Dermis microvascular lymphatic vessel endothelial cell (primary cell): ENCODE results near the gene OR8D2. TPM values are rescaled to one million over a fixed set of nuclear protein-coding genes. Genes with fewer than 3 reads are reported as not detected.
"Not testable (repeated sequence)": the region's sequence is repeated elsewhere in the genome, so short reads cannot be mapped to it uniquely, and the experiment has no call there.

Experiments used
- DNase-seq, 2 donors: peaks; one replicate each; pipeline versions ENCODE4 v3.0.0 to v3.0.0-alpha.2; 2010; ENCODE audit warnings: low read depth in 2 of 2
- total RNA-seq: library from RNA; depleted of rRNA; stranded (reverse); fragments of >200 nt; gene quantifications from 2 replicates; pipeline ENCODE4 v1.2.1, GENCODE V29; 2014

Gene OR8D2
- total RNA-seq, 1 donor from 2014 or later, result not detected

DNA sequence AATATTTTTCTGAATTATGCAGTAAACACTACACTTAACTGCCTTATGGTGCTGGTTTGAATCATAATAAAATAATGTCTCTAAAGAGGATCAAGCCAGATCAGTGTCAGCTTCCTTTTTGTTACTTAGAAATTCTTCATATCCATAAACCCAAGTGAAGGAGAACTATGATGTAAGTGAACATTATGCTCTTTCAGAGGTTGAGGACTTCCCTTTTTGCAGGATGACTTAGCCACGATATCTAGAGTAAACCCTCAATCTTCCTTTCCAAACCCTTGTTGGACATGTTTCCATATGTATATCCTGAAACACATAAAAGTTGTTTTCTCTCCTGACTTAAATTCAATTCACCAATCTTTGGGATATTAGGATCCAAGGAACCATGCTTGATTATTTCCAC, 25.3 kb downstream of the OR8D2 start:
- DNase-seq, result no peak

DNA sequence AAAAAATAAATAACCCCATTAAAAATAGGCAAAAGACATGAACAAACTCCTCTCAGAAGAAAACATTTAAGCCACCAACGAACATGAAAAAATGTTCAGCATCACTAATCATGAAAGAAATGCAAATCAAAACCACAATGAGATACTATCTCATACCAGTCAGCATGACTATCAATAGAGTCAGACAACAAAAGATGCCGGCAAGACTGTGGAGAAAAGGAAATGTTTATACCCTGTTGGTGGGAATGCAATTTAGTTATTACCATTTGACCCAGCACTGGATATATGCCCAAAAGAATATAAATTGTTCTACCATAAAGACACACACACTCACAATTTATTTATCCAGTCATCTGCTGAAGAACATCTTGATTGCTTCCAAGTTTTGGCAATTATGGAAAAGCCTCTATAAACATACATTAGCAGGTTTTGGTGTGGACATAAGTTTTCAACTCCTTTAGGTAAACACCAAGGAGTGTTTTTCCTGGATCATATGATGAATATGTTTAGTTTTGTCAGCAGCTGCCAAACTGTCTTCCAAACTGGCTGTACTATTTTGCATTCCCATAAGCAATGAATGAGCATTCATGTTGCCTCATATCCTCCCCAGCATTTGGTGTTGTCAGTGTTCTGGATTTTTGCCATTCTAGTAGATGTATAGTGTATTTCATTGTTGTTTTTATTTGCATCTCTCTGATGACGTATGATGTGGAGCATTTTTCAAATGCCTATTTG, 34.2 kb downstream of the OR8D2 start:
- peak in 1 of 2 donors; percentile 29 for DNase-seq

- DNase-seq, result no peak
These were observed 41.7 kb downstream of the OR8D2 start for GRCh38 chr11:124278261-124278660.

DNA sequence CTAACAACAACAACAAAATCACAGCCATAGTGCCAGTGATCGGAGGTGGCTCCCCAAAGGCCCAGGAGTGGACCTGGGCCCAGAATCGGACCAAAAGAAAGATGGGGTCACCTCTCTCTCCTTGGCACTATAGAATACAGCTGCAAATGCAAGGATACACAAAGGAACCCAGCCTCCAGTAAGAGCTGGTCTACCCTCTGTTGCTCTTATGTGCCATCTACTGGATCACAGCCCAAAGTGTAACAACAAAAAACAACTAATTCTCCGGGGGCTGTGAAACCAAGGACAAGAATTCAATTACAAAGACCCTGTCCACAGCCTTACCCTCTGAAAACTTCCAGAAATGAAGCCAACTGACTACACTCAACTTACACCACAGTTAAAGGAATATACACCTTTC, 42.2 kb downstream of the OR8D2 start:
- DNase-seq, result no peak

DNA sequence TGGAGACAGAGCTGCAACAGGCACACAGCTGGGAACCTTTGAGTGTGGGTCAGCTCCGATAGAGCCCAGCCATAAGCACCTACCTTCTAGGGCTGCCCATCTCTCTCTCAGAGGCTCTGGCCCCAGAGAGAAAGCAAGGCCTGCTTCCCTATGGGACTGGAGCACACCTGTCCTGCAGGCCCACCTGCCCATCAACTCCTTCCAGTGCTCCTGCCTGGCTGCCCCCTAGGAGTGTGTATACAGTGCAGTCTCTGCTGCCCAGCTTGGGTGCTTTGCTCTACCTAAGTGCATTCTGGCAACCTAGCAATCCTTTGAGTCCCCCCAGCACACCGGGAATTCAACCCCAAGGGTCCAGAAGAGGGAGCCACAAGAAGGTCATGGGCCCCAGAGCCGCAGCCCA, 42.8 kb downstream of the OR8D2 start:
- no peak for DNase-seq

DNA sequence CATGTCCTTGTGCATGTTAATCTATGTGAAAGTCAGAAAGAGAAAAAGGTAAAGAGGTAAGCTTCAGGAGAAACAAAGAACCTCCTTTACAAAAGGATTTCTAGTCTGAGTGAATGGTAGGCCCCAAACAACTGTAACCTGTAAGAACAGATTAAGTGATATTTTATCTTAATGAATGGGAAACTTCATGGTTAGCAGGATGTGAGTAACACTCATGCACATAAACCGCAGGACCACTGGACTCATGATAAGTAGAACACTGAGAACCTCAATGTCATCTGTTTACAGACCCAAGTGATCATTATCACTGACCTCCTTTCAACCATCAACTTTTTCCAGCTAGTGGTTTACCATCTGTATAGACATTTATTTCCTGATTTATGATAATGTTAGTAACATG, 43.9 kb downstream of the OR8D2 start:
- peak in 1 of 2 donors; percentile 47 for DNase-seq

DNA sequence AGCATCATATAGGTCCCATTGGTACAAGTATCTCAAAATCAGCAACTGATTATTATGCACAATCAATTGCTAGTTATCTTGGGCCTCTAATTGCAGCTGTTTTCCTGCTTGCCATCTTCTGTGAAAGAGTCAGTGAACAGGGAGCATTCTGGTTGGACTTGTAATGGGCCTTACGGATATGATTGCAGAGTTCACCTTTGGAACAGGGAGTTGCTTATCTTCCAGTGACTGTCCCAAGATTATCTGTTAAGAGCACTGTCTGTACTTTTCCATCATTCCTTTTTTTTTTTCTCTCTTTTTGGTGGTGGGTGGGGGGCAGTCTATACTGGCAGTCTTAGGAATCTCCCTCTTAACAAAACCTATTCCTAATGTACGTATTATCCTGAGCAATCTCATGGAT, 46.0 kb downstream of the OR8D2 start:
- DNase-seq, result no peak

- not testable (repeated sequence) for DNase-seq
These were observed 49.1 kb downstream of the OR8D2 start for GRCh38 chr11:124270886-124271285.

Other genes with a start within 250 kb of the OR8D2 start
- gene VWA5A, start 204.7 kb downstream of the OR8D2 start, total RNA-seq, result 3.6 and 4.6 TPM in 2 replicates
- not detected in 2 replicates for gene OR10D3, start 136.9 kb downstream of the OR8D2 start, total RNA-seq
- gene OR8G1, start 79.1 kb downstream of the OR8D2 start, total RNA-seq, result under 0.01 TPM in 1 of 2 replicates, not detected in the other
- gene OR8G5, start 63.8 kb downstream of the OR8D2 start, total RNA-seq, result not detected in 2 replicates
- gene OR8D1, start 6.2 kb downstream of the OR8D2 start, total RNA-seq, result not detected in 2 replicates
- gene OR8B2, start 64.3 kb upstream of the OR8D2 start, total RNA-seq, result not detected in 2 replicates
- not detected in 2 replicates for gene OR8B3, start 78.8 kb upstream of the OR8D2 start, total RNA-seq
- not detected in 2 replicates for gene OR8B4, start 104.7 kb upstream of the OR8D2 start, total RNA-seq
- gene OR8B8, start 125.5 kb upstream of the OR8D2 start, total RNA-seq, result not detected in 2 replicates
- not detected in 2 replicates for gene OR8B12, start 223.5 kb upstream of the OR8D2 start, total RNA-seq
- not detected in 2 replicates for gene OR8A1, start 249.8 kb upstream of the OR8D2 start, total RNA-seq